AG04450 (cell line): ENCODE data around the gene VCL. TPM values are rescaled to one million over a fixed set of nuclear protein-coding genes. Genes with fewer than 3 reads are reported as not detected.

Source experiments
- CTCF ChIA-PET: fragments of 300-600, 350-600 bp; formaldehyde crosslinking; extraction: SDS; loops from one replicate; lab custom pipeline; 2022; ENCODE audit warnings: antibody characterized with exemption, inconsistent platforms; lab: Charles Lee
- POLR2A ChIA-PET: fragments of 350-600 bp; formaldehyde crosslinking; extraction: SDS; loops from one replicate; lab custom pipeline; 2021; ENCODE audit warnings: antibody characterized with exemption, inconsistent platforms; lab: Yijun Ruan, JAX
- DNase-seq: peaks from one replicate; pipeline ENCODE4 v3.0.0-alpha.2; 2011; ENCODE audit warnings: low read depth, low spot score
- H3K27ac ChIP-seq: one replicate; pipeline ENCODE4 v1.5.1; 2012; ENCODE audit warnings: low read depth, low read length, control low read depth
- H3K27me3 ChIP-seq: one replicate; pipeline ENCODE4 v1.6.0; 2012; ENCODE audit warnings: low read length; ENCODE audit not compliant: control insufficient read depth, insufficient read depth
- H3K4me3 ChIP-seq: 2 replicates; pipeline ENCODE4 v1.5.1; 2011; ENCODE audit warnings: mild to moderate bottlenecking, low read depth, low read length, control low read depth
- H3K9me3 ChIP-seq: 2 replicates; pipeline ENCODE4 v1.5.1; 2012; ENCODE audit warnings: low read length; ENCODE audit not compliant: control insufficient read depth, insufficient read depth
- CTCF ChIP-seq: IDR thresholded peaks from 2 replicates; pipeline ENCODE4 v1.5.1; 2011; ENCODE audit warnings: low read depth, low read length, control low read depth, inconsistent platforms
- polyA plus RNA-seq: library from polyadenylated mRNA; depleted of rRNA; stranded (reverse); fragments of >200 nt; gene quantifications from 2 replicates; pipeline ENCODE4 v1.2.3, GENCODE V29; 2011

The VCL gene
- polyA plus RNA-seq, 1 experiment = 313 TPM

GRCh38 chr10:74032900-74033655 lies 35.2 kb downstream of the VCL start:
- no peak overlapping the region for H3K4me3 ChIP-seq
- no peak overlapping the region for H3K27ac ChIP-seq
- no peaks in the 10 kb centered on the region for H3K9me3 ChIP-seq
- DNase-seq = no peak
- TF ChIP-seq CTCF = no peak
- no peaks in the 10 kb centered on the region for H3K27me3 ChIP-seq
- ChIA-PET POLR2A (no interaction called here), CTCF (interaction anchor here (1.0 to 1.5 kb wide), 2 partner anchors 49 to 147 kb away, joined by 3 read pairs; no protein-coding TSS in a partner anchor)

GRCh38 chr10:74033702-74034101 lies 35.8 kb downstream of the VCL start:
- CTCF ChIA-PET = interaction anchor here (1.0 kb wide), 2 partner anchors 94 to 147 kb away, joined by 3 read pairs; no protein-coding TSS in a partner anchor
- no peak for TF ChIP-seq CTCF
- no peak for DNase-seq
- H3K27ac ChIP-seq = no peak overlapping the region
- H3K9me3 ChIP-seq = no peaks in the 10 kb centered on the region
- POLR2A ChIA-PET = no interaction called here
- H3K4me3 ChIP-seq = no peak overlapping the region
- H3K27me3 ChIP-seq = no peaks in the 10 kb centered on the region

- CTCF ChIA-PET = interaction anchor here (1.0 kb wide), 2 partner anchors 94 to 148 kb away, joined by 3 read pairs; no protein-coding TSS in a partner anchor
- POLR2A ChIA-PET = no interaction called here
These were observed 36.4 kb downstream of the VCL start for GRCh38 chr10:74034301-74034700.

GRCh38 chr10:74035303-74035702 lies 37.4 kb downstream of the VCL start:
- CTCF ChIA-PET = interaction anchor here (0.5 to 1.9 kb wide), 7 partner anchors 9 to 153 kb away, joined by 3 to 7 read pairs (median 4); no protein-coding TSS in a partner anchor
- TF ChIP-seq CTCF = peak; percentile 35
- no peak for DNase-seq

More at GRCh38 chr10:74034301-74034700, 36.4 kb downstream of the VCL start:
- Histone ChIP-seq H3K9me3 (no peaks in the 10 kb centered on the region), H3K4me3 (no peak overlapping the region), H3K27ac (peak overlapping the region; percentile 22), H3K27me3 (no peaks in the 10 kb centered on the region)
- DNase-seq = no peak
- TF ChIP-seq CTCF = no peak

GRCh38 chr10:74036474-74036873 lies 38.6 kb downstream of the VCL start:
- Histone ChIP-seq H3K4me3 (no peak overlapping the region), H3K9me3 (no peaks in the 10 kb centered on the region), H3K27me3 (no peaks in the 10 kb centered on the region), H3K27ac (no peak overlapping the region)
- no peak for DNase-seq
- ChIA-PET CTCF (interaction anchor here (1.6 to 1.9 kb wide), 2 partner anchors 10 to 96 kb away, joined by 5 to 7 read pairs; no protein-coding TSS in a partner anchor), POLR2A (no interaction called here)
- no peak for TF ChIP-seq CTCF

More at GRCh38 chr10:74035303-74035702, 37.4 kb downstream of the VCL start:
- Histone ChIP-seq H3K4me3 (no peak overlapping the region), H3K27me3 (no peaks in the 10 kb centered on the region), H3K9me3 (no peaks in the 10 kb centered on the region), H3K27ac (no peak overlapping the region)
- POLR2A ChIA-PET = interaction anchor here (0.7 kb wide), 1 partner anchor 17 kb away, joined by 4 read pairs; no protein-coding TSS in a partner anchor
